CD4-positive, alpha-beta T cell treated with Interleukin-4 for 4 hours (primary cell): Measurements from ENCODE around the gene TSNAX.
"Not testable (repeated sequence)": the region's sequence is repeated elsewhere in the genome, so short reads cannot be mapped to it uniquely, and the experiment has no call there.

Experiments
- DNase-seq: peaks from one replicate; pipeline ENCODE4 v3.0.0-alpha.2; 2020

Gene TSNAX, protein sequence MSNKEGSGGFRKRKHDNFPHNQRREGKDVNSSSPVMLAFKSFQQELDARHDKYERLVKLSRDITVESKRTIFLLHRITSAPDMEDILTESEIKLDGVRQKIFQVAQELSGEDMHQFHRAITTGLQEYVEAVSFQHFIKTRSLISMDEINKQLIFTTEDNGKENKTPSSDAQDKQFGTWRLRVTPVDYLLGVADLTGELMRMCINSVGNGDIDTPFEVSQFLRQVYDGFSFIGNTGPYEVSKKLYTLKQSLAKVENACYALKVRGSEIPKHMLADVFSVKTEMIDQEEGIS

GRCh38 chr1:231528172-231529029 is at the start of gene TSNAX:
Gene TSNAX, plus strand, starts transcription at chr1:231528669. Its CDS starts 142 bp downstream, at chr1:231528811.
- peak; percentile 89 for DNase-seq

DNA sequence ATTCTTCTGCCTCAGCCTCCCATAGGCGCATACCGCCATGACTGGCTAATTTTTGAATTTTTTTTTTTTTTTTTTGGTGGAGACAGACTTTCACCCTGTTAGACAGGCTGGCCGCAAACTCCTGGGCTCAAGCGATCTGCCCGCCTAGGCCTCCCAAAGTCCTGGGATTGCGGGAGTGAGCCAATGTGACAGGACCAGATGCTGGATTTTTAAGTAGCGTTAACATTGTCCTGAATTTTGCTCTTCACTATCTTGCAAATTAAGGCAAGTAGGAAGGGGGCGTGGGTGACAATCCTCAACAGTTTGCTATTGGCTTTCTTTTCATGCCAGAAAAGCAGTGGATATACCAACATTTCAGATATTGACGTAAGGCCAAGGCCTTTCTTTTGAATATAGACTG is 49.7 kb upstream of the TSNAX start:
- DNase-seq: no peak

DNA sequence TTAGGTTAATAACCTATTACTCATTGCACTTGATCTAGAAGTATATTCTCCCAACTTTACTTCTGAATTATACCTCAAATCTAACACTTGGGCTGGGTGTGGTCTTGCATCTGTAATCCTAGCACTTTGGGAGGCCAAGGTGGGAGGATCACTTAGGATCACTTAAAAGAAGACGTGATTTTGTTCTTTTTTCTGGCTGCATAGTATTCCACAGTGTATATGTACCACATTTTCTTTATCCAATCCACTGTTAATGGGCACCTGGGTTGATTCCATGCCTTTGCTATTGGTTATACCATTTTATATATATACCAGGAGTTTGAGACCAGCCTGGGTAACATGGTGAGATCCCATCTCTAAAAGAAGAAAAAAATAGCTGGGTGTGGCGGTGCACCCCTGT is 48.5 kb upstream of the TSNAX start:
- no peak for DNase-seq

- no peak for DNase-seq
Measured at GRCh38 chr1:231481289-231481688, 47.2 kb upstream of the TSNAX start.

GRCh38 chr1:231485029-231485784 is 43.3 kb upstream of the TSNAX start:
- no peak for DNase-seq

- no peak for DNase-seq
Measured at GRCh38 chr1:231487019-231487418, 41.5 kb upstream of the TSNAX start.

GRCh38 chr1:231487910-231488309 is 40.6 kb upstream of the TSNAX start:
- DNase-seq: no peak

- DNase-seq: no peak
Measured at GRCh38 chr1:231493421-231494185, 34.9 kb upstream of the TSNAX start.

DNA sequence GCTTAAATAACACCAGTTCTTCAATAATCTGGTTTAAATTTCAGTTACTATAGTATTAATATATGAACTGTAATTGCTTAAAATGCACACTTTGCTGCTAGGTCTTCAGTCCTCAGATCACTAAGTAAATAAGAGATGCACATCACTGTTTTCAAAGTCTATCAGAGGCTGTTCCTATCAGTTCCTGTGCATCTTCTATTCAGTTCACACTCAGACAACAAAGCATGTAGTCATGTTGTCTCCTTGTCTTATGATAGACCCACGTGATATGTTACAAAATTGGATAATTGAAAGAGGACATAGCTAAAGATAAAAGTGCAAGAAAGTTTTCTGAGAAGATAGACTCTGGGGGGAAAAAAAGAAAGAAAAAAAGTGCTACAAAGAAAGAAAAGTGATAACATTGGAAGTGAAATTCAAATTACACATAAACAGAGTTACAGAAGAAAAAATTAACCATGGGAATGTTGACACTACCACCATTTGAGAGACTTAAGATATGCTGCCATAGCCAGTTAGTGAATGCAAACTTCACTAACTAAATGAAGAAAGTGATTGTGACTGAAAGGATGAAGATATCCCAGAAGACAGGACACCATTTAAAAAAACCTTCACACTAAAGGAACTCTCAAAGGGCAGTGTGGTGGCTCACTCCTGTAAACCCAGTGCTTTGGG is 33.9 kb upstream of the TSNAX start:
- DNase-seq: no peak

DNA sequence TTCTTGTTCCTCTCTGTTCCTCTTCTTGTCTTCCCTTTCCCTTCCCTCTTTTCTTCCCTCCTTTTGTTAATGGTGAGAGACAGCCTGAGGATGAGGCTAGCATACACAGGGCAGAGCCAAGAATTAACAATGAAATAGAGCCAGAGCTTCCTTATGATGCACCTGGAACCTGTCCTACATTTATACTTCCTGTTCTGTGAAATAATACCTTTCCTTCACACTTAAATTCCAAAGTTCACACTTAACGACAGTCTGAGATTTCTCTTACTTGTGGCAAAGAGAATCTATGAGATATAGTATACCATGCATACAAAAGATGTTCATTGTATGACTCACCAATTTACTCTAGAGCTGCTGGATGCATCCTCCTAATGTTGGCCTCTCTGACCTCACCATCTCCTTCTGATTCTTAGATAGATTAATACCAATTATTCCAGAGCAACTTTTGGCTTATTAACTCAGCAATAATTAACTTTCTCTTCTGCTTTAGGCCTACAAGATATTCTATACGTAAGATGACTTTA is 30.8 kb upstream of the TSNAX start:
- no peak for DNase-seq

GRCh38 chr1:231499148-231499763 is 29.2 kb upstream of the TSNAX start:
- no peak for DNase-seq

GRCh38 chr1:231500666-231501065 is 27.8 kb upstream of the TSNAX start:
- DNase-seq: no peak

DNA sequence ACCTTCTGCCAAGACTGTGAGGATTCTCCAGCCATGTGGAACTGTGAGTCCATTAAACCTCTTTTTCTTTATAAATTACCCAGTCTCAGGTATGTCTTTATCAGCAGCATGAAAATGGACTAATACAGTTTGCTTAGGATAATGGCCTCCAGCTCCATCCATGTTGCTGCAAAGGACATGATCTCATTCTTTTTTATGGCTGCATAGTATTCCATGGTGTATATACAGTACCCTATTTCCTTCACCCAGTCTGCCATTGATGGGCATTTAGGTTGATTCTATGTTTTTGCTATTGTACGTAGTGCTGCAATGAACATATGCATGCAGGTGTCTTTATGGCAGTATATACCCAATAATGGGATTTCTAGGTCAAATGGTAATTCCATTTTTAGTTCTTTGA is 25.3 kb upstream of the TSNAX start:
- DNase-seq: not testable (repeated sequence)

DNA sequence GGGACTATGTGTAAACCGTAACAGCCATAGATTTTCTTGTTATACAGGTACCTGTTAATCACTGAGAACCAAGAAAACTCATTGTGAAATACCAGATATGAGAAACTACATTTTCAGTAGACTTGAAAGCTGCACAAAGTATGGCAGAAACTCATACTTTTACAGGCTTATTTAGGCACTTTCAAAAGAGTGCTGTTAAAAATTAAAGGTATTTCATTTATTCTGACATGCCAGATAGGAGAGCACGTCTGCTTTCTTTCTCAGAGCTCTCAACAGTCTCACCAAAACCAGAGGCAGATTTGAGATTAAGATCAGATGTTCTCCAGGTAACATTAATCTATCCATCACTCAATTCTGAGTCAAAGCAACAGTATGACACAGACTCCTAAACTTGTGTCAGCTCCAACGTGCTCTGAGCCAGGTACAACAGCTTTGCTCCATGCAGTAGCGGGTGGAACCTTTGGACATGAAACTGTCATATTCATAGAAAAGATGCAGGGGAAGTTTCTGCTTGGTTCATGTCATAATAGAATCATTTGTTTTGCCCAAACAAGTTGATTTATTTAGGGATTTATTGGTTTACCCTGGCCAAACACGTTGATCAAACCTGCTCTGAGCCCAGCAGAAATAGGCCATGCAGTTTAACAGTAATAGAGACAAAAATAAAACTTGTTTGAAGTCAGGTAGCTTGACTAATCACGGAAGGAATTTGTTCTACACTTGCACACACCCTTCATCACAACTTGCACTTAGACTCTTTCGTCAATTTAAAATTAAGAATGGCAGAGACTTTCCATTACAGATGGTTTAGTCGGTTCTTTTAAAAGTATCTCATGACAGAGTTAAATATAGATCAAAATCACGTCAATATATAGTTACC is 20.8 kb upstream of the TSNAX start:
- DNase-seq: no peak

GRCh38 chr1:231508497-231508896 is 20.0 kb upstream of the TSNAX start:
- DNase-seq: no peak

DNA sequence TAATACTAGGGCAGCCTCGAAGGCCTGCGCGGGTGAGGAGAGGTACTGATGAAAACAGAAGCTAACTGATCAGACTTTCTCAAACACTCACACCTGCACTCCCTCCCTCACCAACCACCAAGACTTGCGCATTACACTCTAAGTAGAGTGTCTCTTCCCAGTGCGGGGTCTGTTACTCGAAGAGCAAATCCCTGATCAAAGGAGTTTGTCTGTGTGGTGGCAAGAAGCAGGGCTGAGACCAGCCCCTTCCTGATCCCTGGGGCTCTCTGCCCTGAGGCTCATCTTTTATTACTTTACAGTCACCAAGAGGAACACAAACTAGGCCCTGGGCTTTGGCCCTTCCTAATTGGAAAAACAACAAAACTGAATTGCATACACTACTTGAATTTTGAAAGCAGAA is 19.5 kb upstream of the TSNAX start:
- DNase-seq: no peak

DNA sequence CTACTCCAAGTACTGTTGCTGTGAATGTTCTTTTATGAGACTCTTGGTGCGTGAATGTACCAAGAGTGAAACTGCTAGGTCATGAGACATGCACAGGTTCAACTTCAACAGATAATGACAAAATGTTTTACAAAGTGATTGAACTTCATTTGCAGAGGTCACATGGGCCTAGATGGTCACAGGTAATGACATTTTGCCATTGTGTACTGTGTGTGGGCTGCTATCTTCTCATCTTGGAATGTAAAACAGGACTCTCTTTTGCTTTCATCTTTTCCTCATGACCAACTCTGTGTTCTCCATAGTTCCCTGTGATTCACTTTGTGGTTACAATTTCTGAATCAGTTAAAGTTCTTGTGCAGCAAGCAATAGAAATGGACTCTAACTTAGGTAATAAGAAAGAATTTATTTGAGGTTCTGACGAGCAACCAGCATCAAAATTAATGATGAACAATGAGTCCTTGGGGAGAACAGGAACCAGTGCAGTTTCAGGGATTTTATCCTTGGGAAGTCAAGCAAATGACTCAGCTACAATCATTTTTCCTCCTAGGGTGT is 16.2 kb upstream of the TSNAX start:
- no peak for DNase-seq

- no peak for DNase-seq
Measured at GRCh38 chr1:231515748-231516147, 12.7 kb upstream of the TSNAX start.

DNA sequence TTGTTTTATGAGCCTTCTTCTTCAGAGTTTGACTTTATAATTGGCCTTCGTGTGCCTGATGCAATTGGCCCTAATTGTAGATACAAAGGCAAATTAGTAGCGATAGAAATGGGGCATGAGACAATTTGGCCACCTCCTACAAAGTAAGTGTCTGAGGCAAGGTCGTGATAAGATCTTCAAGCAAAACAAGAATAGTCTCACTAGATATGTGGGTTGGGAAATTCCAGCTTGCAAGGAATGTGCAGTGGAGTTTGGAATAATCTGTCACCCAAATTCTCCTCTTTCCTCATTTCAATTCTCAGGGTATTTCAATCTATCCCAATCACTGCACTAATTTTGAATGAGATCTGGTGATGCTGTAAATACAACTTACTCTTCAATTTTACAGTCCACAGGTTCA is 11.4 kb upstream of the TSNAX start:
- no peak for DNase-seq

DNA sequence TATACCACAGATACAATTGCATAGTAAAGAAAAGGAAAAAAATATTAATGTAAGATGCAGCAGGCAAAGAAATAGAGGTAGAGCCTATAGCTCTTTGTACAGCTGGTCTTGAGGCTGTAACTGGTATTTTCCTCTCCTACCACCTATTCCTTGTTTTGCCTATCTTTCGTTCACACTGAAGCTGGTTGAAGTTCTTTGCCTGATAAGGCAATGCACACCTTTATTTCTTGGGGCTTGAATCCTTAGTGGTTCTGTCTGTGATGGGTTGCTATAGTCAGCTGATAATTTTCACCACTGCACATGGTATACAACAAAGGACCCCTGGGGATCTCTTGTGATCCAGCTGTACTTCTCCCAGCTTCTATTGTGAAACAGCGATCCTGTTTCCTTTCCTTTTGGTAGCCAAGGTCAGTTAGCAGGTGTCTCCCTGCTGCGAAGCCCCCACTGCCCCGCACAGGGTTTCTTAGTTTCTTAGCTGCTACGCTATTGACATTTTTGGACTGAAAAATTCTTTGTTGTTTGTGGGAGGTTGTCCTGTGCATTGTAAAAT is 9.9 kb upstream of the TSNAX start:
- no peak for DNase-seq
